IPS DF 6.9 (cell line): Measurements from ENCODE around the gene AADAC.
"Not testable (repeated sequence)": the region's sequence is repeated elsewhere in the genome, so short reads cannot be mapped to it uniquely, and the experiment has no call there.

Source experiments
- DNase-seq: peaks from one replicate; pipeline ENCODE4 v3.0.0-alpha.2; 2013; ENCODE audit warnings: low read depth, low spot score
- H3K27ac ChIP-seq: one replicate; pipeline ENCODE4 v1.5.1; 2013; ENCODE audit warnings: low read length, control low read depth
- H3K27me3 ChIP-seq: 2 replicates; pipeline ENCODE4 v1.6.1; 2013; ENCODE audit warnings: mild to moderate bottlenecking, low read length; ENCODE audit not compliant: control insufficient read depth, insufficient read depth
- H3K36me3 ChIP-seq: 2 replicates; pipeline ENCODE4 v1.6.1; 2013; ENCODE audit warnings: low read length; ENCODE audit not compliant: control insufficient read depth, insufficient read depth
- H3K4me1 ChIP-seq: 2 replicates; pipeline ENCODE4 v1.6.1; 2013; ENCODE audit warnings: low read length; ENCODE audit not compliant: control insufficient read depth, insufficient read depth
- H3K4me3 ChIP-seq: 2 replicates; pipeline ENCODE4 v1.5.1; 2013; ENCODE audit warnings: mild to moderate bottlenecking, low read length
- H3K9me3 ChIP-seq: 2 replicates; pipeline ENCODE4 v1.6.1; 2013; ENCODE audit warnings: low read length, inconsistent platforms; ENCODE audit not compliant: control insufficient read depth, insufficient read depth
- WGBS: extraction: QIAGEN DNeasy Blood & Tissue Kit; methylation state at CpG from one replicate; pipeline ENCODE4 v1.1.7; 2013; ENCODE audit warnings: mixed read lengths, missing lambda C conversion rate; ENCODE audit not compliant: insufficient read length, insufficient coverage; 5-methylcytosine and 5-hydroxymethylcytosine counted together

AADAC gene

DNA sequence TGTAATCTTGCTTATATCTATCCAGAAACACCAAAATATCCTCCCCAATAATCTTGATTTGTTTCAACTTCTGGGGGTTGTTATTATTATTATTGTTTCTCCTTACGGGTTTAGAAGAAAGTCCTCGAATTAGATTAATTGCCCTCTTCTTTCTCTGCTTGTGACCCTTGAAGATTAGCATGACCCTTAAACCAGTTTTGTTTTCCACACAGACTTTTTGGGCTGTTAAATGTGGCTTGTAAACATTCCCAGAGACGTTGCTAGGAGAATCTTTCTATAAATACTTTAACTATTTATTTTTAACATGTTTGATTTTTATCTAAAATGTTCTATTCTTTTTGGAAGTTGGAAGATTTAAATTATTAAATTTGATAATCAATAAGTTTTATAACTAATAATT is 55.3 kb downstream of the AADAC start:
- H3K36me3 ChIP-seq: no peaks in the 10 kb centered on the region
- DNase-seq: no peak
- H3K27me3 ChIP-seq: no peaks in the 10 kb centered on the region
- no peak overlapping the region for H3K27ac ChIP-seq
- H3K4me3 ChIP-seq: no peak overlapping the region
- no CpG with 5 or more reads among the region's 3 CpGs for WGBS
- H3K9me3 ChIP-seq: no peaks in the 10 kb centered on the region
- H3K4me1 ChIP-seq: no peaks in the 10 kb centered on the region

DNA sequence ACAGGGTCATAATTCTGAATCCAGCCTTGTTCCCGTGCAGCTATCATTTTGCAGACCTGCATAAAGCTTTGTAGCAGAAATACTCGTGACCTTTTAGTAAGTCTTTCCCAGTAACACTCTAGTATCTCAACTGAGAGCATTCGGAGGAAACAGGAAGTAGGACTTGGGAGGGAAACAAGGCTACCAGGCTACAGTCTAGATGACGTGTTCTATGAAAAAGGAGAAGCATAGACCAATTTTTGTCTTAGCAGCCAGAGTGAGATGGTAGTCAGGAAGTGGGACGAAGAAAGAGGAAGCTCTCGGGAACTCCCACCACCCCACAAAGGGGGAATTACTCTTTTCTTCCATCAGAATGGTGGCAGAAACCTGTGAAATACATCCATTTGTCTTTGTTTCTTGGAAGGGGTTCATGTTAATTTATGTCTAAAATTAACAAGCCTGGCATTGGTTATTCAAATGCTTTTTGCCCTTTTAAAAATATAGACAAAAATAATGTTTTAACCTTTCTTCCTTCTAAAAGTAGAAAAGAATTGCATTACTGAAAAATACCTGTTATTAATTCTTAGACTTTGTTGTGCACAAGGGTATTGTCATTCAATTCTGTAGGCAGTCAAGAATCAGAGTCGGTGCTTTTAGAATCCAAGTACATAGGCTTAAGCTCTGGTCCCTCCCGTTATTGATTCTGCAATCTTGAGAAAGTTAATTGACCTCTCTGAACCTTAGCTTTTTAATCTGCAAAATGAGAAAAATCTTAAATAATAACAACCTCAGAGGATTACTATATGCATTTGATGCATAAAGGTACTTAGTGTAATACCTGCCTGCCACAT is 57.9 kb downstream of the AADAC start:
- Histone ChIP-seq H3K9me3 (no peaks in the 10 kb centered on the region), H3K4me1 (no peaks in the 10 kb centered on the region), H3K36me3 (no peaks in the 10 kb centered on the region), H3K27ac (no peak overlapping the region), H3K4me3 (no peak overlapping the region), H3K27me3 (no peaks in the 10 kb centered on the region)
- DNase-seq: no peak
- no CpG with 5 or more reads among the region's 8 CpGs for WGBS

DNA sequence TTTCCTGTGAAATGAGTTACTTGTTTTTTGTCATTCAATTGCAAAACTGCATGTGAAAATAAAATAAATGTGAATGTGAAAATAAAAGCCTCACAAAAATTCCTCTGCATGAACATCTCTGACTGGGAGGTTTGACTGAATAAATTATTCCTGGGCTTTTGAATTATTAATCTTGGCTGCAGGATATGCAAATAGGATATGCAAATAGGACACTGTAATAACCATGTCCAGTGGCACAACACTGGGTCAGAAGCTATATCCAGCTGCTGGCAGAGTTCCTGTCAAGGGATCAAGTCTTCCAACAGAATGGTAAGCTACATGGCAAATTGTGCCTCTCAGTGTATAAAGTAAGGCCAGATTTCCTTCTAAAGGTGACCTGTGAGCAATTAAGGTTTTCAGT is 59.5 kb downstream of the AADAC start, which contains the start of gene SUCNR1:
SUCNR1 (plus strand) TSS at position 246 of the 400 bp plus-strand sequence. CDS start 6,250 bp downstream, outside the sequence.
- Histone ChIP-seq H3K27me3 (no peaks in the 10 kb centered on the region), H3K9me3 (no peaks in the 10 kb centered on the region), H3K4me1 (no peaks in the 10 kb centered on the region), H3K4me3 (no peak within 1 kb of the TSS), H3K27ac (no peak within 1 kb of the TSS), H3K36me3 (no peaks in the 10 kb centered on the region)
- no peak for DNase-seq

DNA sequence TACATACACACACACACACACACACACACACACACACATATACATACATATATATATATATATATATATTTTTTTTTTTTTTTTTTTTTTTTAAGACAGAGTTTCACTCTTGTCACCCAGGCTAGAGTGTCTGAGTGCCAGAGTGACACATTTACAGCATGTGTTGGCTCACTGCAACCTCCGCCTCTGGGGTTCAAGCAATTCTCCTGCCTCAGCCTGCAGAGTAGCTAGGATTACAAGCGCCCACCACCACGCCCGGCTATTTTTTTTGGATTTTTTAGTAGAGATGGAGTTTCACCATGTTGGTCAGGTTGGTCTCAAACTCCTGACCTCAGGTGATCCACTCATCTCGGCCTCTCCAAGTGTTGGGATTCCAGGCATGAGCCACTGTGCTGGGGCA is 60.2 kb downstream of the AADAC start:
- not testable (repeated sequence) for H3K36me3 ChIP-seq, H3K9me3 ChIP-seq, H3K4me3 ChIP-seq, H3K4me1 ChIP-seq, H3K27me3 ChIP-seq, DNase-seq, H3K27ac ChIP-seq
- no CpG with 5 or more reads among the region's 5 CpGs for WGBS

DNA sequence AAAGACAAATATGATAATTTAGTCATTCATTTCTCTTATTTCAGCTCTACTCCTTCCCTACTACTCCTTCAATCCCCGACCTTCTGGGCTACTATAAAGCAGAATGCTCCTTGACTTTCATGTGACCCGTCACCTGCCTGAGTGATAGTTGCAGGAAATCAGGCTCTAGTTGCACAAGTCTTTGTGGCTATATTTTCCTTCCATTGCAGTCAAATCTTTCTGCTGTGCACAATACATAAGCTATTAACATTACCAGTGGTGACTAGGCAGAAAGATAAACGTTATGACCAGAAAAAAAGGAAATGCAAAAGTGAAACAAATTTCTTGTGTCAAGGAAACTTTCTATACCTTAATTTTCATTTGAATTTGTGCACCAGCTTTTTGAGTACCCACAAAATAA is 61.8 kb downstream of the AADAC start:
- H3K27me3 ChIP-seq: no peaks in the 10 kb centered on the region
- DNase-seq: no peak
- H3K4me3 ChIP-seq: no peak overlapping the region
- no peaks in the 10 kb centered on the region for H3K36me3 ChIP-seq
- H3K9me3 ChIP-seq: no peaks in the 10 kb centered on the region
- no peak overlapping the region for H3K27ac ChIP-seq
- no peaks in the 10 kb centered on the region for H3K4me1 ChIP-seq
- no CpG with 5 or more reads among the region's 3 CpGs for WGBS

DNA sequence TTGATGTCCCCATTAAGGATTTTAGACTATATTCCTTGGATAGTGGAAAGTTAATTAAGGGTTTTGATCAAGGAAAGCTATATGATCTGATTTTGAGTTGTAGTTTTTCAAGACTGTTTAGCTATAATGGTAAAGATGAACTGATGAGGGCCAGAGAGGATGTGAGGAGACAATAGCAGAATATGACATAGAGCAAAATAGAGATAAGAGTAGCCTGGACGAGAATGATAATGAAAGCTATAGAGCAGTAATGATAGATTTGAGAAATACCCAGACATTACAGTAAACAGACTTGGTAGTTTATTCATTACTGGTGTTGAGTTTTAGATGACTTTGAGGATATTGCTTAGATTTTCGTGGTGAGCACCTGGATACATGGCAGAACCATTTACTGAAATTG is 63.4 kb downstream of the AADAC start:
- no peaks in the 10 kb centered on the region for H3K36me3 ChIP-seq
- WGBS: no CpG with 5 or more reads among the region's 2 CpGs
- no peak for DNase-seq
- H3K27ac ChIP-seq: no peak overlapping the region
- H3K4me1 ChIP-seq: no peaks in the 10 kb centered on the region
- H3K4me3 ChIP-seq: no peak overlapping the region
- no peaks in the 10 kb centered on the region for H3K27me3 ChIP-seq
- H3K9me3 ChIP-seq: no peaks in the 10 kb centered on the region
